GM19099 (cell line): ENCODE data around the gene SNRPD2.
A peak's percentile ranks its signal among the peaks of the same experiment; 100 is the strongest.

Source experiments
- POLR2A ChIP-seq: IDR thresholded peaks from 3 replicates; pipeline ENCODE4 v1.6.1; 2011; ENCODE audit warnings: low read depth; ENCODE audit not compliant: insufficient read length; ENCODE audit errors: extremely low read depth

Gene SNRPD2

DNA sequence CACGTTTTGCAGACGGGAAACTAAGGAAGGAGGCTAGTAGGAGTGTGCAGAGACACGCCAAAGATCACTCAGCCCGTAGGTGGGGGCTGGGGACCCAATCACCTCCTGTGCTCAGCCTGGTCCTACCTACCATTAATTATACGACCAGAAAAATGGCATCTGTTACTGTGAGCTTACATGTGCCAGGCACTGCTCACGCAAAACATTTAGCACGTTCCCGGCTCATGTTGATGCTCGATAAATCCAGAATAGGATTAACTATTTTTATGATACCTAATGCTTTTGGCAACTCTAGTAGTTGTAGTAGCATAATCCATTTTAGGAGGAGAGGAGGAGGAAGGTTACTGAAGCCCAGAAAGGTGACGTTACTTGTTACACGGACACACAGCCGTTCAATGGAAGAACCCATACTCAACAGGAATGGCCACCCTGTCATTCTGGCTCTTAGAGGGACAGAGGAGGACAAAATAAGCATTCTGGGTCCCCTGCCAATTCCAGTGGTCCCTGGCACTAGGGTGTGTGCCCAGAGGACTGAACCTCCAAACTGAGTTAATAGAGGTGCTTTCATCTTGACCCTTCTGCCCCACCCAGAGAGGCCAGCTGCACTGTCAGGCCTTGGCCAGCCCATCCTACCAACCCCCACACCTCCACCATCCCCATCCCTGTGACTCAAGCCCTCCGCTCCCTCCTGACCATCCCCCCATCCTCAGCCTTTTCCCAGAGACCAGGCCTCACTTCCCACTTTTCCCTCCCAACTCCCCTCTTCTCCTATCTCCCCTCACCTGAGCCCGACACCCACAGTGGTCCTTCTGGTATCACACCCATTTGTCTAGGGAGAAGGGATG lies 47.6 kb downstream of the SNRPD2 start:
- no peak for TF ChIP-seq POLR2A

DNA sequence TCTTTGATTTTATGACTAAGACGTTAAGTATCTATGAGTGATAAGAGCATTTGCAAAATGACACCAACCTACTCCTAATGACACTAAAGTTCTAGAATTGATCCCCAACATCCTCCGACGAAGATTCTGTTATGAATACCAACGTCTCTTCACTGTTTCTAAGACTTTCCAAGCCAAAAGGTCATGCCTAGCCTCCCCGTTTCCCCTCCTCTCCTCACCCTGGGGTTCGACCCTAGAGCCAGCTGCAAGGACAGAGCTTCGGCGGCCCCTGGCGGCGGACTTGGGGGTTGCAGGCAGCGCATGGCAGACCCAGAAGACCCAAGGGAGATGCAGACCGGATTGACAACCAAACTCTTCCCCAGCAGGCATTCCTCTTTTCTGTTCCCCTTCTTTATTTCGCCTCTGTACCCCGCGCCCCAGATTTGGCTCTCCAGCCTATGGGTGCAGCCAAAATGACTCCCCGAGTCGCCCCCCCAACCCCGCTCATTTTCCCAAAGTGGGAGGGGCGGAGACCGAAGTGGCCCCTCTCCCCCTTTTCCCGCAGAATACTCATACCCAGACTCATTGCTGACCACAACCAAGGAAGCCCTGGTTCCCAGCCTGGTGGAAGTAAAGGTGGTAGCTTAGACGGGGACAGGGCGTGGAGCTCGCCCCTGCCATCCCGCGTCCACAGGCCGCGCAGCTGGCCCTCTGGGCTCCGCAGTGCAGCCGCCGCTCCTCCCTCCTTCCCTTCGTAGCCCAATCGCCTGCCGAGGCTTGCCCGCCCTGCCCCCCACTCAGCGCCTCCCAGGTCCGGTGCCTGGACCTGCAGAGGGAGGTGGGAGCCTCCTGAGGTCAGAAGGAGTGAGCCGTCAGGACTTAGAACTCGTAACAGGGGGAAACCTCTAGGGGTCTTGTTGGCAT lies 48.5 kb downstream of the SNRPD2 start:
- TF ChIP-seq POLR2A = peak; percentile 4

DNA sequence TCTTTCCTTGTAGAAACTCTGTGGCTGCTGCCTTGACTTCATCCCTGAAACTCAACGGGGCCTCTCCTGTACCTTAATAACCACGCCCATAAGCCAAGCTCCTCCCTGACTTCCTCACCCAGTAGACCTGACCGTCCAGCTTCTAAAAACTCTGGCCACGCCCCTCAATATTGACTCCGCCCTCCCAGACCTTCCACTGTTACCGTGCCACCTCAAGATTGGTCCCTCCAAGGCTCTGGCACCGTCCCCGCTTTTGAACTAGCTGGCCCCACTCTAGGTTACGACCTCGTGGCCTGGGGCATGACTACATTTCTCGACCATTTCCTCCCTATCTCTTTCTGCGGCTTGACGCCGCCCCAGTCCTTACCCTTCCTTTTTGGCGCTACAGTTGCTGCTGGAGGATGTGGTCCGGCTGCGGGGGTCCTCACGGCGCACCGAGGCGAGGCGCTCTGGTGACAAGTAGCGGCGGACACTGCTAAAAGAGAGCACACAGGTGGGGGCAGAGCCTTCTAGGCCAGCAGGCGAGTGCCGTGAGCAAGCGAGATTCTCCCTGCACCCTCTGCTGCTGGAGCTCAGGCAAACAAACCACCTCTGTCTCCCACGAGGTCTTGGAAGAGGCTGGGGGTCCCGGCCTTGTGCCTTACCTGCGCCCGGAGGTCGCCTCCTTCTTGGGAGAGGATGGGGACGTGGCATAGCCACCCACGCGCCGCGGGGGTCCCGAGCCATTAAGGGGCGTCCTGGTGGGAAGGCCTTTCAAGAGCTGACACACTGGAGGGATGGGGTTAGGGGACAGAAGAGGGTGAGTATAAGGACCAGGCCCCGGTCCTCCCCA lies 50.3 kb downstream of the SNRPD2 start:
- peak; percentile 67 for TF ChIP-seq POLR2A

DNA sequence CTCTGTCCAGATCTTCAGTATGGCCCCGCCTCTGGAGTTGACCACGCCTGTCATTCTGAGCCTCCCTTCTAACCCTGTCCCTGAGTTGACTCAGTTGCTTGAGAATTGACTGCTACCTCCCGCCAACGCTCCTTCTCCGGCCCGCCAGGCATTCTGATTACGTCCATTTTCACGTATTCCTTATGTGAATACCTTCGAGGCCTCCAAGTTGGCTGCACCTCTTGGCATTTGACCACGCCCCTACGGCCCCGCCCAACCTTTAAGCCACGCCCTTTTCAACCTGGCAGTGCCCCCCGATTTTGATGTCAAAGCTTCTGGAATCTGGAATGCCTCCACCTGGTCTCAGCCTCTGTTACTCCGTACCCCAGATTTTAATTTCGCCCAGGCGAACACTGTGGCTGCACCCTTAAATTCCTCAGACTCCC lies 50.9 kb downstream of the SNRPD2 start:
- no peak for TF ChIP-seq POLR2A

DNA sequence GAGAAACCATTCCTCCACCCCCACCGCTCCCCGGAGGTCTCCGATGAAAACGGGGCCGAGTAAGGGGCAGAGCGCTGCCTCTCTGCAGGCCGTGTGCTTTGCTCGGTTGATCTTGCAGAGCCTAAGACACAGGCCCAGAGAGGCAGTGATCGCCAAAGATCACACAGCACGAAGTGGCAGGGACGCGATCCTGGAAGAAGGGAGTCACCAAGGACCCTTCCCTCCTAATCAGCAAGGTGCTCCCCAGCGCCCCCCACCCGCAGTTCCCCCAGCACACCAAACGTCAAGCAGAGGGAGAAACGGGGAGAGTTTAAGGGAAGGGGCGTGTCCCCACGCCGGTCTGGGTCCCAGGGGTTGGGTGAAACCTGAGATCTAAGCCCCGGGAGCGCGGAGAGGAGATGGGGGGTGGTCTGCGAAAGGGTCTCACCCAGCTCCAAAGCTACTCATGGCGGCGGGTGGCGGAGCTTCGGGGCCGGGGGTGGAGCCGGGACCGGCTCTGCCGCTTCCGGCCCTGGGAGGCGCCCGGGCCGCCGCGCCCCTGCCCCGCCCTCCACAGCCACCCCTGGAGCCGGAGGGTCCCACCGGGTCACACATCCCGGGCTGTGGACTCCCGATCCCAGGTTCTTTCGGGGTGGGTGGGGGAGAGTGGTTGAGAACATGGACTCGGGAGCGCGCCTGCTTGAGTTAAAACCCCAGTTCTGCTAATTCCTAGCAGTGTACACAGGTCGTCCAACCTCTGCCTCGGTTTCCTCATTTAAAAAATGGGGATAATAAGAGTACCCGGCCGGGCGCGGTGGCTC lies 52.6 kb downstream of the SNRPD2 start, which contains the start of gene EML2:
Gene EML2 (minus strand): TSS at position 468 of the 800 bp plus-strand sequence. CDS start 21 bp downstream, at position 447.
- peak; percentile 56 for TF ChIP-seq POLR2A

DNA sequence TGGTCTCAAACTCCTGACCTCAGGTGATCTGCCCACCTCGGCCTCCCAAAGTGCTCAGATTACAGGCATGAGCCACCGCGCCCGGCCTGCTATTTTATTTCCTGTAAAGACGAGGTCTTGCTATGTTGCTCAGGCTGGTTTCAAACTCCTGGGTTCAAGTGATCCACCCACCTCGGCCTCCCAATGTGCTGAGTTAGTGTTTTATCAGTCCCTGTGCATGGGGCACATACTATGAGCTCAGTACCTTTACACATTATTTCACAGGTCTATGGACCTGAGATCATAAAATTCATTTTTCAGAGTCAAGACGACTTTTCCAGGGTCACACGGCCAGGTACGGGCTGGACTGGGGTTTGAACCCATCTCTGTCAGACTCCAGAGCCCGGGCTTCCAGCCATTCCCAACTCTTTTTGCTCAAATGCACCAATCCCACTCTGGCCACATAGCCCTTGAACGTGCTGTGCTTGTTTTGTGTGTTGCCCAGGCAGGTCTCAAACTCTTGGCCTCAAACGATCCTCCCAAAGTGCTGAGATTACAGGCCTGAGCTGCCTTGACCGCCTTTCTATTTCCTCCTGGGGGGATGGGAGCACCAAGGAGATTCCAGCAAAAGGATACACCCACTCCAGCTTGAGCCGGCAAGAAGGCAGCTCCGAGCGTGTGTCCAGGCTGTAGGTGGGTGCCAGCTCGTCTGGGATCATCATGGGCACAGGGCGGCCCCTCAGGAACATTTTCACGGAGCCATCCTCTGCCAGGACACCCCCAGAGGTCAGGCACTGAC lies 53.7 kb downstream of the SNRPD2 start:
- no peak for TF ChIP-seq POLR2A
